Peyer's patch (tissue), 4 donors: ENCODE data around the gene HCST. TPM values are rescaled to one million over a fixed set of nuclear protein-coding genes. Genes with fewer than 3 reads are reported as not detected.

ENCODE experiments used
- DNase-seq, 3 donors: peaks; one replicate each; pipeline ENCODE4 v3.0.0-alpha.2; 2017 to 2019
- H3K27ac ChIP-seq, 4 donors: fragments of 200-600 bp; sonication (generic); one replicate each; pipeline ENCODE4 v1.5.1; 2016 to 2019
- H3K27me3 ChIP-seq, 2 donors: fragments of 200-600 bp; sonication (generic); one replicate each; pipeline ENCODE4 v1.5.1; 2019
- H3K36me3 ChIP-seq, 3 donors: fragments of 200-600 bp; sonication (generic); one replicate each; pipeline ENCODE4 v1.5.1; 2016 to 2019
- H3K4me1 ChIP-seq, 4 donors: fragments of 200-600 bp; sonication (generic); one replicate each; pipeline ENCODE4 v1.5.1; 2016 to 2019
- H3K4me3 ChIP-seq, 4 donors: fragments of 200-600 bp; sonication (generic); 1 replicate in 3 of 4; 2 replicates in 1 of 4; pipeline ENCODE4 v1.5.1; 2016 to 2019; ENCODE audit warnings: mild to moderate bottlenecking in 1 of 4
- H3K9me3 ChIP-seq, 4 donors: fragments of 200-600 bp; sonication (generic); one replicate each; pipeline ENCODE4 v1.5.1; 2016 to 2019; ENCODE audit warnings: mild to moderate bottlenecking in 1 of 4
- POLR2A ChIP-seq, 2 donors: fragments of 450-650 bp; IDR thresholded peaks; one replicate each; pipeline ENCODE4 v1.5.1; 2017; ENCODE audit warnings: antibody characterized with exemption in 2 of 2, mild to moderate bottlenecking in 2 of 2, moderate library complexity in 2 of 2
- total RNA-seq, 4 donors: library from RNA; depleted of rRNA; stranded (reverse); fragments of >200 nt; gene quantifications; one replicate each; pipeline ENCODE4 v1.1.0, GENCODE V29; 2016
- TF ChIP-seq, protein P1 (sequence below), 6 experiments: fragments of 450-650 bp in 4 of 6; fragments of 200-600 bp in 2 of 6; sonication (generic) in 1 of 6; IDR thresholded peaks; one replicate each; pipeline ENCODE4 v1.5.1; 2017 to 2019; ENCODE audit warnings: antibody characterized with exemption in 6 of 6, mild to moderate bottlenecking in 3 of 6, moderate library complexity in 1 of 6

HCST gene
- total RNA-seq, 4 donors from 2014 or later, result 9.7 TPM; not detected in 3

- Histone ChIP-seq H3K4me1 (peaks cover 0 to 27% (median 12%) of the 10 kb centered on the region in 4 donors), H3K9me3 (no peaks in the 10 kb centered on the region), H3K27me3 (no peaks in the 10 kb centered on the region), H3K4me3 (no peak overlapping the region), H3K36me3 (no peaks in the 10 kb centered on the region), H3K27ac (no peak overlapping the region)
- no peak for DNase-seq
- TF ChIP-seq POLR2A (IDR thresholded peaks at IDR 0.05), result no peak
- TF ChIP-seq, protein P1, sequence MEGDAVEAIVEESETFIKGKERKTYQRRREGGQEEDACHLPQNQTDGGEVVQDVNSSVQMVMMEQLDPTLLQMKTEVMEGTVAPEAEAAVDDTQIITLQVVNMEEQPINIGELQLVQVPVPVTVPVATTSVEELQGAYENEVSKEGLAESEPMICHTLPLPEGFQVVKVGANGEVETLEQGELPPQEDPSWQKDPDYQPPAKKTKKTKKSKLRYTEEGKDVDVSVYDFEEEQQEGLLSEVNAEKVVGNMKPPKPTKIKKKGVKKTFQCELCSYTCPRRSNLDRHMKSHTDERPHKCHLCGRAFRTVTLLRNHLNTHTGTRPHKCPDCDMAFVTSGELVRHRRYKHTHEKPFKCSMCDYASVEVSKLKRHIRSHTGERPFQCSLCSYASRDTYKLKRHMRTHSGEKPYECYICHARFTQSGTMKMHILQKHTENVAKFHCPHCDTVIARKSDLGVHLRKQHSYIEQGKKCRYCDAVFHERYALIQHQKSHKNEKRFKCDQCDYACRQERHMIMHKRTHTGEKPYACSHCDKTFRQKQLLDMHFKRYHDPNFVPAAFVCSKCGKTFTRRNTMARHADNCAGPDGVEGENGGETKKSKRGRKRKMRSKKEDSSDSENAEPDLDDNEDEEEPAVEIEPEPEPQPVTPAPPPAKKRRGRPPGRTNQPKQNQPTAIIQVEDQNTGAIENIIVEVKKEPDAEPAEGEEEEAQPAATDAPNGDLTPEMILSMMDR (IDR thresholded peaks at IDR 0.05), result no peak
Measured at GRCh38 chr19:35932291-35932936, 30.1 kb downstream of the HCST start.

DNA sequence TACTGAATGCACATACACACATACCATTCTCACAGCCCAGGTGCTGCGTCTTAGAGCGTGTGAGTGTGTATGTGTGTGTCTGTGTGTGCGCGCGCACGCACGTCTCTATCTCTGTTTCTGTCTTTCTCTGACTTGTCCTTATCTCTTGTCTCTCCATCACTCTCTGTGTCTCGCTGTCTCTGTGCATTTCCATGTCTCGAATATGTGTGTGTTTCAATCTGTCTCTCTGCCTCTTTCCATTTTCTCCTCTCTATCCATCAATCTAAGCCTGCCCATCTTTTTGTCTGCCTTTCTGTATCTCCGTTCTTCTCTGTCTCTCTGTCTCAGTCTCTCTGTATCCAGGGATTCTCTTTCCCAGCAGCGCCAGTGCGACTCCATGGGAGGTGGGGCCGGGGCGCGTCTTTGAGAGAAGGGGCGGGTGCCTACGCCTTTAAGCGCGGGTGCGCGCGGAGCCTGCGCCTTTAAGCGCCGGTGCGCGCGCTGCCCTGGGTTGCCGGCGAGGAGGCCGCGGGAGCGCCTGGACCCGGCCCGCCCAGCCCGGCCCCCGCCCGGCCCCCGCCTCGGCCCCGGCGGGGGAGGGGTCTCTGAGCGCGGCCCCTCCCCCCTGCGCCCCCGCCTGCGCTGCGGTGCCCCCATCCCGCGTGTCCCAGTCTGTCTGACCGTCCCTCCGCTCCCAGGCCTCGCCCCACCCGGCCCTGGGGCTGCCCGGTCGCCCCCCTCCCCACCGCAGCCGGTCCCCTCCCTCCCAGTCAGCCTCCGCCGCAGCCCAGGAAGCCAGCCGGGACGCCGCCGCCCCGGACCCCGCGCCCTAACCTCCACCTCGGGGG lies 33.8 kb downstream of the HCST start, which contains the start of gene LRFN3:
LRFN3 (plus strand) TSS at position 464 of the 827 bp plus-strand sequence. CDS start 3,052 bp downstream, outside the sequence.
- peaks cover 0 to 34% (median 9%) of the 10 kb centered on the region in 4 donors for H3K4me1 ChIP-seq

GRCh38 chr19:35936738-35937268 lies 34.5 kb downstream of the HCST start:
- Histone ChIP-seq H3K9me3 (no peaks in the 10 kb centered on the region), H3K4me1 (peaks cover 0 to 32% (median 9%) of the 10 kb centered on the region in 4 donors), H3K36me3 (peaks cover 0 to 16% (median 0%) of the 10 kb centered on the region in 3 donors), H3K4me3 (peak overlapping the region; percentile 62 to 93 (median 79)), H3K27ac (peak overlapping the region; percentile 69 to 83 (median 74)), H3K27me3 (no peaks in the 10 kb centered on the region)
- no peak for DNase-seq
- TF ChIP-seq POLR2A (IDR thresholded peaks at IDR 0.05), result no peak
- TF ChIP-seq, protein P1 (IDR thresholded peaks at IDR 0.05), result no peak

More for the DNA sequence above, 33.8 kb downstream of the HCST start, which contains the start of gene LRFN3:
- no peaks in the 10 kb centered on the region for H3K9me3 ChIP-seq
- no peak for TF ChIP-seq POLR2A (IDR thresholded peaks at IDR 0.05)
- TF ChIP-seq, protein P1 (IDR thresholded peaks at IDR 0.05), result peak in 1 of 6 experiments; percentile 16
- peak within 1 kb of the TSS; percentile 62 to 93 (median 79) for H3K4me3 ChIP-seq
- H3K27ac ChIP-seq, result peak within 1 kb of the TSS; percentile 69 to 83 (median 74)
- peak; percentile 61 to 88 (median 81) for DNase-seq
- no peaks in the 10 kb centered on the region for H3K27me3 ChIP-seq
- H3K36me3 ChIP-seq, result peaks cover 0 to 13% (median 0%) of the 10 kb centered on the region in 3 donors

DNA sequence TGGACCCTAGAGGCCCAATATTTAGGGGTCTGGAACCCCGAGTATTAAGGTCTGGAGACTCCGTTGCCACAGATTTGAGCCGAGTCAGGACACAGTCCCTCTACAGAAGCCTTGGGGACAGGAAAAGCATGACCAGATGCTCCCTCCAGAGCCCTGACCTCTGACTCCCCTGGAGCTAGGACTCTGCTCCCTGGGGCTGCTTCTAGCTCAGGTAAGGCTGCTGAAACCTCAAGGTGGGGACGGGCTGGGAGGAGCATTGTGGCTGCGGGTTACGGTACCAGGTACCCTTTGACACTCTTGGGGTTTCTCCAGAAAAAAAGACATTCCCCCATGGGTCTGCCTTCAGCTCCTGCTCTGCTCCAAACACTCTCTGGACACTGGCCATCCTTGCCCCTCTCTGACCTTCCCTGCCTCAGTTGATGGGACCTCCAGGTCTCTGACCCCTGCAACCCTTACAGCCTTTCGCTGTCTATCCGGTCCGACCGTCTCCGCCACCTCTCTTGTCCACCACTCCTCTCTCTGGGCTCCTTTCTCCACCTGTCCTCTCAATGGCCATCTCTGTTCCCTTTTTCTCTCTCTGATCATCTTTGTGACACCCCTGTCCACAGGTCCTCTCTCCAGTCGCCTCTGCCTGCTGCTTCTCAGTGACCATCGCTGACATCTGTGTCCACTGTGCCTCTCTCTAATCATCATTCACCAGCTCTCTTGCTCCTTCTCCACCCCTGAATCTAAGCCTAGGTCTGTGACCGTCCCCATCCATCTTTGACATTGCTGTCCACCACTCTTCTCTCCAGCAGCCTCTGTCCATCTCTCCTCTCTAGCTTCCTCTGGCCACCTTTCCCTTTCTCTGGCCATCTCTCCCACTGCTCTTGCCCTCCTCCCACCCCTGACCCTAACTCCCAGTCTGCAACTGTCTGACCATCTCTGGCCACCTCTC lies 35.3 kb downstream of the HCST start:
- H3K27ac ChIP-seq, result peak overlapping the region in 2 of 4 donors; percentile 21 to 72
- H3K9me3 ChIP-seq, result no peaks in the 10 kb centered on the region
- peaks cover 0 to 23% (median 0%) of the 10 kb centered on the region in 3 donors for H3K36me3 ChIP-seq
- DNase-seq, result no peak
- H3K27me3 ChIP-seq, result no peaks in the 10 kb centered on the region
- H3K4me3 ChIP-seq, result peak overlapping the region; percentile 62 to 93 (median 79)
- TF ChIP-seq, protein P1 (IDR thresholded peaks at IDR 0.05), result no peak
- no peak for TF ChIP-seq POLR2A (IDR thresholded peaks at IDR 0.05)
- peaks cover 0 to 32% (median 9%) of the 10 kb centered on the region in 4 donors for H3K4me1 ChIP-seq
